A549 (cell line): ENCODE results near the gene TEX53.

ENCODE experiments used
- CBX8 ChIP-seq: fragments of 200-600 bp; sonication (generic); IDR thresholded peaks from 2 replicates; pipeline ENCODE4 v1.6.1; 2016
- CTCF ChIP-seq: fragments of >200 bp; sonication (Bioruptor Twin); formaldehyde crosslinking; IDR thresholded peaks from 3 replicates; pipeline ENCODE4 v1.5.1; 2016
- ZC3H11A ChIP-seq: fragments of 450-650 bp; IDR thresholded peaks from 2 replicates; pipeline ENCODE4 v1.6.1; 2014; ENCODE audit warnings: antibody characterized with exemption, mild to moderate bottlenecking
- TF ChIP-seq, protein P1 (sequence below): IDR thresholded peaks from 2 replicates; pipeline ENCODE4 v1.6.1; 2012

DNA sequence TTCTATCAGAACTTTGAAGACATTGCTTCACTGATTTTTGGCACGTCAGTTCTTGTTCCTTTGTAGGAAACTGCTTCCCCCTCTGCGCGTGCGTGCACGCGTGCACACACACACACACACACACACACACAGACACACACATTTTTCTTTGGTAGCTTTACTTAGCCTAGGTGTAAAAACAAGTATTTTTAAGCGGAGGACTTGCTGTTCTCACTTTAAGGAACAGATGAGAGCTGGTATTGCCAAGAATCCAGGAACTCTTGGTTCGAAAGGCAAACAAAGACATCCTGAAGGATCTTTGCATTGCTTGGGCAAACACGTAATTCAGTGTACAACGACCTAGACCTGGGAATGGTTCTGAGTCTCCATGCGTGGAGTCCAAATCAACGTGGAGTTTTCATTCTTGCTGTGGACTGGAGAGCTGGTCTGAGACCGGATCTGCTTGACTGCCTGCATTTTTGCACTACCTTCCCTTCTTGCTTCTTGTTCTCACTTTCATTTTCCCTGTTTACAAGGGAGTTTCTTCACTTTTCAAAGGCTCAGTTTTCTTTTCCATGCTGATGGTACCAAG, 38.3 kb downstream of the TEX53 start:
- TF ChIP-seq, protein P1, sequence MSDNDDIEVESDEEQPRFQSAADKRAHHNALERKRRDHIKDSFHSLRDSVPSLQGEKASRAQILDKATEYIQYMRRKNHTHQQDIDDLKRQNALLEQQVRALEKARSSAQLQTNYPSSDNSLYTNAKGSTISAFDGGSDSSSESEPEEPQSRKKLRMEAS, result no peak
- no peak for TF ChIP-seq CTCF
- TF ChIP-seq CBX8, result no peak
- no peak for TF ChIP-seq ZC3H11A
